HuH-7.5 (cell line): ENCODE data around the gene SKAP1.
"Not testable (repeated sequence)": the region's sequence is repeated elsewhere in the genome, so short reads cannot be mapped to it uniquely, and the experiment has no call there.

Source experiments
- DNase-seq: peaks from one replicate; pipeline ENCODE4 v3.0.0; 2011; ENCODE audit warnings: low spot score

The SKAP1 gene

DNA sequence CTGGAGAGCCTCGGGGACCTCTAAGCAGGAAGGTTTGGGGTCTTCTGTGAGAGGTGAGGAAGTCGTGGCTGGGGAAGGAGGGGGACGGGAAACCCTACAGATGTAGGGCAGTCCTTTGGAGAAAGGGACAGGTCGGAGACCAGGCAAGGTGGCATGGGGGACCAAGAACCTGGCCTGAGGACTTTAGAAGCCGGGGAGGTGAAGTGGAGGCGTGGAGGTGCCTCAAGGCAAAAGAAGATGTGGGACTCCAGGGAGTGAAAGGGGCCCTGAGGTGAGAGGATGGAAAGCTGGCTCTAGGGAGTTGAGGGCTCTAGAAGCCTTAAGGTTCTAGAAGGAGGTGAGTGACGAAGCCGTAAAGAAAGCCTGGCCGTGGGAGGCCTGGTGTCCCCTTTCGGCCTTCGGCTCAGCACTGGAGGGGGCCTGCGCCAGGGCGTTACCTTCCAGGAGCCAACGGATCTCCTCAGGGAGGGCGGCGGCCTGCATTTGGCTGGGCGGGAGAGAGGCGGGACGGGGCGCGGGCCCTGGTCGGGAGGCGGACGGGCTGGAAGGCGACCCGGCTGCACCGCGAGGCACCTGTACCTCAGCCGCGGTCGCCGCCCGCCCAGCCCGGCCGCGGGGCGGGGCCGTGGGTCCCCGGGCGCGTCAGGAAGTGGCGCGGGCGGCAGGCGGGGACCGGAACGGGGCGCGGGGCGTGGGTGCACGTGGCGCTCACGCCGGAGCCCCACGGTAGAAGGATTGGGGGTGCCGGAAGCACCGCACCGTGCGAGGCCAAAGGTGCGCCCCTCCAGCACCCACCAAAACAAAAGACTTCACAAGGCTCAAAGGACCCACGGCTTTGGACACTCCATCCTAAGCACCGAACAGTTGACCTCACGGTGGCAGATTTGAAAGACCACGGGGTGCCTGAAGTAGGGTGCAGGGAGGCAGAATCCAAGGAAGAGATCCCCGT, at the start of gene SKAP1:
Gene SKAP1 (minus strand): TSS at position 577 of the 949 bp plus-strand sequence.
- DNase-seq = no peak

DNA sequence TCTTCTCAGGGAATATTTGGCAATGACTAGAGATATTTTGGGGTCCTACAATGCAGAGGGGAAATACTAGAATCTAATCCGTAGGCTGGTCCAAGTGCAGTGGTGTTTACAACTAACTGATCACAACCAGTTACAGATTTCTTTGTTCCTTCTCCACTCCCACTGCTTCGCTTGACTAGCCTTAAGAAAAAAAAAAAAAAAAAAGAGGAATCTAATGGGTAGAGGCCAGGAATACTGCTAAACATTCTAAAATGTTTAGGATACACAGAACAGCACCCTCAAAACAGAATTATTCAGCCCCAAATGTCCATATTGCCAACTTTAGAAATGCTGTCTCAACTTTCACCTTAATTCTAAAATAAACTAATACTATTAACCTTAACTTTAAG, 49.0 kb upstream of the SKAP1 start:
- DNase-seq = no peak

DNA sequence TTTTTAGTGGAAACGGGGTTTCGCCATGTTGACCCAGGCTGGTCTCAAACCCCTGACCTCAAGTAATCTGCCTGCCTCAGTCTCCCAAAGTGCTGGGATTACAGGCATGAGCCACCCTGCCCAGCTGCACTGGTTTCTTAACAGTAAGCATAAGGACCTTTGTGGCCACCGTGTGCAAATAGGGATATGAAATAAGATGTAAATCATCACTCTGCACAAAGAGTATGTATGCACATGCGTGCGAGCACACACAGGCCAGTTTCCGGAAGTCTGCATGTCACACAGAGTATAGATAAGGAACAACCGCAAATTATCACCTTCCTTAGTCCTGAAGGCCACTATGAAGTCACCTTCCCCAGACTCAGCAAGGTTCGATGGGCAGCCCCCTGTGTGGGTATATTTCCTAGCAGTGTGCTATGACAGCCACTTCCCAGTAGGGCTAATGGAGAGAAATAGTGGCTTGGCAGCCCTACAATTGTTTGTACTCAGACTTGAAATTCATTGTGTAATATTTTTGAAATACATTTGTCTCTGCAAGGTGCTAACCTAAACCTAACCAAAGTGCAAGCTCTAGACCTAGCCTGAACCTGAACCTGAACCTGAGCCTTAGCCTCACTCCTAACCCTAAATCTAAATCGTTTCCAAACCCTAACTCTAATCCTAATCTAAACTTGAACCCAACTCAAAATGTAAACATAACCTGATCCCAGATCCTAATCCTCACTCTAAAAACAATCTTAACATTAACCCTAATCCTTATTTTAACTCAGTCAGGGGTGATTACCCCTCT, 48.4 kb upstream of the SKAP1 start:
- DNase-seq = no peak

DNA sequence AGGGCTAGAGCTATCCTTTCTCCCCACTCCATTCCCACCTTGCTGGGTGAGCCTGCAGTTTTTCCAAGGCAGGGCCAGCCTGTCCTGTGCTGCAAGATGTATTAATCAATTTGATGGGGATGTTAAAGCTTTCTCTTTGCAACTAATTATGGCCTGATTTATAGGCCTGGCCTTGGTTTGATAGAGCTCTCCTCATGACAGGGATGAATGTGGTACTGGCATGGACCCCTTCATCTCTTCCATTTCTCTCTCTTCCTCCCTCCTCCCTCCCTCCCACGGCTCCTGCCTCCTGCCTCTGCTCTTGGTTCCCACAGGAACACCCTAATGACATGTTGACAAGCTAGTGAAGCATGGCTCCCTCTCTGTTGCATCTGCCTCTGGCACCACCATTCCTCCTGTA, 47.2 kb upstream of the SKAP1 start:
- DNase-seq = no peak

DNA sequence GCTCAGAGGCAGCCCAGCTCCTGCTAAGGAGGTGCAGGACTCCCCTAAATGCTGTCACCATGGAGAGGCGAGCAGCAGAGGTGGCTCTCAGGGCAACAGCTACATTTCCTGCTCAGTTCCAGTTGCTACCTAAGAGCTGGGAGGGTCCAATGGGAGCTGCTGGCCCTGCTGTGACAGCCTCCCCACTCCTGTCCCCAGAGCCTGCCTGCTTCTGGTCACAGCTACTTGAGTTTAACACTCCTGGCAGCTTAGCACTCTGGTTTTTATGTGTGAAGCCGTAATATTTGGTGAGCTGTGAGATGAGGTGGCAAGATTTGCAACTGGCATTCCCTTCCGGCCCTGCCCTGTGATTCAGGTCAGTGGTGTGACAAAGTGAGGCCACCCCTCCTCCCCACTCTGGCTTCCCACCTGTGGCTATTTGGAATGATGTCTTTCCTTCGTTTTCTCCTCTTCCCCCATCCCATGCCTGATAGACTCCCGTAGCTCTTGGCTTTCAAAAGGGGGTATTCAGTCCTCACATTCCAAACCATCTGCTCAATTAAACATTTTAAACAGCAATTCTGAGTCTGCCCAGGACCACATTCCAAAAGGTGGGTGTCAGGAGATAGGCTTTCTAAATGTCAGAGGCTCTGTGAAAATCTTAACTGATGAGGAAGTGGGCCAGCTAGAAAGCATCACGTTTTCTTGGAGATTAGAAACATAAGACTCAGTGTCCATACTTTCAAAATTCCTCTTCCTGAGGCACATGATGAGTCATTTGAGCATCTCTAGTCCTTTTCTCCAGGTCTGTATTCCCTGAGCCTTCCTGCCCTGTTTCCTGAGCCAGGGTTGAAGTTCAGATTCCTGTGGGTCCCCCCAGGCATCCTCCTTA, 42.6 kb upstream of the SKAP1 start:
- DNase-seq = no peak

DNA sequence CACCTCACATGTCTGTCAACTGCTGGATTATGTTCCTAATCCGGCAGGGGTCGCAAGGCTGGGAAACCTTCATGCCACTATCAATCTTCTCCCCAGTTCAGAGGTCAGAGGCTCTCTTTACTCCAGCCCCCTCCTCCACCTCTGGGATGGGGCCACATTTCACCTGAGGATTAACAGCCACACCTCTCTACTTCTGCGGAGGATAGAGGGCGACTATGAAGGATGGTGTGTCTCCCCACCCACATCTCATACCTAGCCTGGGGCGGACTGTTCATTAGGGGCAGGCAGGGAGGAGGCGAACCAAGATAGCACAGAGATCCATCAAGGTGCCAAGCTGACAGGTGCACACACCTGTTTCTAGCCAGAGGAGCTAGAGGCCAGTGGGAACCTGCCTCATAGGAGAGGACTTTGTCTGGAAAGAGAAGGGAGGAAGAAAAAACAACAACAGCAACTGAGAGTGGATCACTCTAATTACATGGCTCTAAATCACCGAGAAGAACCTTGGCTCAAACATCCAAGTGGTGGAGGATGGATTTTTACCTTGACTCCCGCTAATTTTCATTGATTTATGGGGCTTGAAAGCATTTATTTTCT, 41.9 kb upstream of the SKAP1 start:
- DNase-seq = no peak

DNA sequence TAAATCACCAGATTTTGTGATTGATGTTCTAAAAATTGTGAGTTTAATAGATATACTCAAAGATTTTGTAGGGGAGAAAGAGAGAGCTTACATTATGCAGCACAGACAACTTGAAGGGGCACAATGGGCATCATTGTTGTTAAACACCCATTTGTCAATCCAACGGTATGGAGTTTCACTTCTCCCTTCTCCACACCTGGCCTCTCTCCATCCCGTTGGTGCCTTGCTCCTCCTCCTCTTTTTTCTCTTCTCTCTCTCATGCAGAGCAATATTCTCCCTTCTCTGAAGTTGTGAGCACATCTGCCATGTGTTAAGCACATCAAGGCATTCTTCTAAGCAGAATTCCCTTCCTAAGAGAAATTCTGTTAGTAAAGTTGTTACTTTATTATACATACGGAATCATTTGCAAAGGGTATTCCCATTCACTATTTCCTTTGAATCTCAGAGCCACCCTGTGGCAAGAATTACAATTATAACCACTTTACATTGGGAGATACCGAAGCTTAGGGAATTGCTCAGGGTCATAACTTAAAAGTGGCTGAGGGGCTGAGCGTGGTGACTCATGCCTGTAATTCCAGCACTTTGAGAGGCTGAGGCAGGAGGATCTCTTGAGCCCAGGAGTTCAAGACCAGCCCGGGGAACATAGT, 40.5 kb upstream of the SKAP1 start:
- no peak for DNase-seq

DNA sequence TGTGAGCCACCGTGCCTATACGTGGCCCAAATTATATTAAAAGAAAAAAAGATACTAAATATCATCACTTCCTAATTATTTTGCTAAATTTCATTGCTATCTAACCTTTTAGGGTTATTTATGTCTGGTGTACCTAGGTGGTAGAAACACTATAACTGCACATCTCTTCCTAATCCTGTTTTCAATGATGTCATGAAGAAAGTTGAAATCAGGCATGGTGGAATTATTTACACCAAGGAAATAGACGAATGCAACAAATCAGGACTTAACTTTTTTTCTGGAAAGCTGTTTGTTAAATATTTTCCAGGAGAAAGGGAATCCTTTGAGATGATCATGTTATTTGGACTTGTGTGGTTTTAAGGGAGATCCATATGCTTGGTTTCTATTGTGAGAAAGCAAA, 39.2 kb upstream of the SKAP1 start:
- no peak for DNase-seq

DNA sequence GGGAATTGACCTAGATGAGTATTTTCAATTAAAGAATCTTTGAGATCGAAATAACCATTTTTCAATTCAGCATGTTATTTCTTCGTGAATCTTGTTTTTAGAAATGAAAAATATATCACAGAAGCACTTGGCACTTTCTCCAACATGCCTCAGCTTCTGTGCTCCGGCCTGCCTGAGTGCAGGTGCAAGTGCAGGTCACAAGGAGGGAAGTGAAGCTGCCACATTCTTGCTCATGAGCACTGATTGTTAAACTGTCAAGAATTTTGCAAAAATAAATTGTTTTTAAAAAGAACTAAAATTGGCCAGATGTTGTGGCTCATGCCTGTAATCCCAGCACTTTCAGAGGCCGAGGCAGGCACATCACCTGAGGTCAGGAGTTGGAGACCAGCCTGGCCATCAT, 38.3 kb upstream of the SKAP1 start:
- no peak for DNase-seq

DNA sequence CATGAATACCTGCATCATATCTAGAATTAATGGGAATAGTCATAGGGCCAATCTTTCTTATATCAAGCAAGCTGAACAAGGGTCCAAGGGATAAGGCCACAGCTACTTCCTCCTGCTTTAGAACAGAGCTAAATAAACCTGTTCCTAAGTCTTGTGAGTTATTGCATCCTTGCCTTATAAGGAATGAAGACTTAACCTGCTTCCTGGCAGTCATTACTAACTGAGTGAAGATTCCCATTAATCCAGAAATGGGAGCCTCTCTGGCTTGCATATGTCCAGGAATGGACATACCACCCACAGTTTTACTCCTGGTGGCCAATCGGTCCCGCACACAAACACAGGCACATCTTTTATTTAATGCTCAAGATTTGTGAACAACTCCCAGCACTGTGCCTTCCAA, 35.9 kb upstream of the SKAP1 start:
- no peak for DNase-seq

DNA sequence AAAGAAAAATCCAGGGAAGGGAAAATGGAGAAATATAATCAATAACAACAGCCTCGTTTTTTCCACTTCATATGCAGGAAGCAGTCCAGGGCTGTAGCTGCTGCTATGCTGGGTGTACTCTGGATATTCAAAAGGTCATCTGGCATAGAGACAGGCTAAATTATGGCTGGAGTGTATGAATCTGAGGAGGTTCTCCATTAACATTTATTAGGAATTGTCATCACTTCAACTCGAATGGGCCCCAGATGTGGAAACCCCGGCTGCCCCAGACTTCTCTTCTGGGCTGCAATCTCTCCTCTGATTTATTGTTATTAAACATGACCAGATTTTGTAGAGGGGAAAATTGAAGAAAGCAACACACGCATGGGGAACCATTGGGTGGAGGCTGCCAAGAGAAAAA, 33.5 kb upstream of the SKAP1 start:
- no peak for DNase-seq

DNA sequence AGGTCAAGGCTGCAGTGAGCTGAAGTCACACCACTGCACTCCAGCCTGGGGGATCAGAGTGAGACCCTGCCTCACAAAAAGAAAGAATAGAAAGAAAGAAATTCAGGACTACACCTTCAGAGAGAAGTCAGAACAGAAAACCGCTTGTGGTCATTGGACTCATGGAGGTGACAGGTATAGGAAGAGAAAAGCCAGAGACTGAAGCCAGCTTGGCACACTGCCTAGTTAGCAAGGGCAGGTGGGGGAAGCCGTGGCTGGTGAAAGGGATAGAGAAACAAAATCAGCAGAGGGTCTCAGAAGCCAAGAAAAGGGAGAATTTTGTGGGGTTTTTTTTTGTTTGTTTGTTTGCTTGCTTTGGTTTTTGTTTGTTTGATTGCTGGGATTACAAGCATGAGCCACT, 32.9 kb upstream of the SKAP1 start:
- DNase-seq = no peak

DNA sequence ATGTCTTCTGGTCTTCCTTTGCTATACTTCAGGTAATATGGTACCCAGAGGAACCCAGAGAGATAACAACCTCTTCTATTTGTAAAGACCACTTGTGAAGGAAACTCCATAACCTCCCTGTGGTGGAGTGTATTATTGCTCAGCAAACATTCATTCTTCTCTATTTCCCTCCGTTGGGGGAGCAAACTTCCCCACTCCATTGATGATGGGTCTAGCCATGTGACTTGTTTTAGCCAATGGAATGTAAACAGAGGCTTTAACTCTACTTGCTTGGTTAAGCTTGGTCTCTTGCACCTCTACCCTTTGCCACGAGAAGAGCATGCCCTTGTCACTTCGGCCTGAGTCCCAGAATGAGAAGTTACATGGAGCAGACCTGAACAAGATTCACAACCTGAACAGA, 30.0 kb upstream of the SKAP1 start:
- DNase-seq = no peak

DNA sequence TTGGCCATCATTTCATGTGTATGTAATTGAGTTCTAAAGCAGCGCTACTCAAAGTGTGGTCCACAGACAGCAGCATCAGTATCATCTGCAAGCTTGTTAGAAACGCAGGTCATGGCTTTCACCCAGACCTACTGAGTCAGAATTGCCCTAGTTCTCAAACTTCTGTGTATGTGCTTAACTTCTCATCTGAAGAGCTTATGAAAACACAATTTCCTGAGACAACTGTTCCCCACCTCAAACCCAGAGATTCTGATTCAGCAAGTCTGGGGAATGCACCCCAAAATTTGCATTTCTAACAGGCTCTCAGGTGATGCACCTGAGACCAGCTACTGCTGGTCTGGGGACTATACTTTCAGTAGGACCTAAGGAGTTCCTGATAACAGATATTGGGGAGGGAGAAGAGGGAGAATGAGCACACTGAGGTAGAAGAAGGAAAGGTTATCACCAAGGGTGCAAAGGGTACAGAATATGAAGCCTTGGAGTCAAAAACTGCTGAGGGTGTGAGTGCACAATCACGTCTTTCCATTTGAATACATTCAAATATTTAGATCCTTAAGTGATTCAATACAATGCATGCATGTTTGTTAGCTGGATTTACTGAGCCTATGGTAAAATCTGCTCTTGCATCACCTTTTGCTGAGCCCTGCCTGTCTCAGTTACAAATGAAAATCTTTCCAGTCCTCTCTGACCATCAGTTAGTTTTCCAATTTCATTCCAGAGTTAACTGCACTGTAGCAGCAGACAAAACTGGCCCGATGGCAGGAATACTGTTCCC, 29.2 kb upstream of the SKAP1 start:
- DNase-seq = no peak

DNA sequence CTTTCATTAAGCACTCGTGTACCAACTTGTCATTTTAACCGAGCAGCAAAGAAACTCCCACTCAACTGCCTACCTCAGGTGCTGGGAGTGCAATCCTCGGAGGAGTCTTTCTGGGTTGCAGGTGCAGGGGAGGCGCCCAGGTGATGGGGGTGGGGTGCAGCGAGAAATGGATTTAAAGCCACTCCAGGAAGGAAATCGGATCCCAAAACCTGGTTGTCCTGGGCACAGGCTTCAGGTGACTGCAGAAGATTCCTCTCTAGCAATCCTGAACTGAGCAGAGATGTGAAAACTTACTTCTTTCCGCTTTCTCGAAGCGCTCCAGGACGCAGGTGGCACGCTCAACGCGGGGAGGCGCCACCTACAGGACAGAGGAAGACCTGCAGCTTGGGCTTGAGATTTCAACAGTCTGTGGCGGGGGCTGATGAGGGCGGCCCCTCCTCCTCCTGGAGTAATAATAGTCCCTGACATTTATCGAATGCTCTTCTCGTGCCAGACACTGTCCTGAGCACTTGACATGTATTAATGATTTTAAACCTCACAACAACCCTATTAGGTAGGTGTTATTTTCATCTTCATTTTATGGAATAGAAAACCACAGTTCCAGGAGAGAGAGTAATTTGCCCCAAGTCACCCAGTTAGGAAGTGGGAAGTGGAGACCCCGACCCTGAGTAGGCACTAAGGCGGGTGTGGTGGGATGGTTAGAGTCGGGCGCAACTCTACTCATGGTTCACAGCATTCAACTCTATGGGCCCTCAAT, 27.2 kb upstream of the SKAP1 start:
- DNase-seq = no peak

DNA sequence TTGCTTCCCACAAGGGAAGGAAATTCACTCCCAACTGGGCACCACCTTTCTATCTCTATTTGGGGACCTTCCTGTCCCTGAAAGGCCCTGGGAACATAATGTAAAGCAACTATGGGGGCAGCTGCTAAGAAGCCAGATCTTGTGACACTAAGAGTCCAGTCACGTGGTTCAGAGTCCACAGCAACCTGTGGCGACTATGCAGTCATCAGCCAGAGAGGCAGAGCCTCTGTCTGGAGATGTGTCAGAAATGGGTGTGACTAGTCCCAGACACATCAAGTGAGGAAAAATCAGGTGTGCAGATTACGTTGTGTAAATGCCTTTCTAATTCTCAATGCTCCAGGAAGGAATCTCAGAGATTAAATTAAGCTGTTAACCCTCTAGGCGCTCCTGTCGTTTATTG, 26.6 kb upstream of the SKAP1 start:
- no peak for DNase-seq

DNA sequence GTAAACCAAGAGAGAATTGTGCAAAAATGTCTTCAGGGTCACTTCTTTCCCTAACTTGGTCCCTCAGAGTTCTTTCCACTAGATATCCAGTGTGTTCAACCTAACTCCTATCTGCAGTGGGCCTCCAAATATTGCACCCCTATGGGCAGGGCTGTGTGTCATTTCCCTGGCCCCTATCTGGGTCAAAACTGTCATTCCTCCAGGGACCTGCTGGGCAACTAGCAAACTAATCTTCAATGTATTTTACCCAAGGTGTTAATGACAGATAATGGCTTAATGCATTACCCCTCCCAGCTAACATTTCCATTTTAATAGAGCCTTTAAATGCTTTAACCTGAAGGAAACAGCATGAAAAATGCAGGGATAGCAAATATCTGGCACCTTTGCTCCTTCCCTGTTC, 25.8 kb upstream of the SKAP1 start:
- DNase-seq = no peak

DNA sequence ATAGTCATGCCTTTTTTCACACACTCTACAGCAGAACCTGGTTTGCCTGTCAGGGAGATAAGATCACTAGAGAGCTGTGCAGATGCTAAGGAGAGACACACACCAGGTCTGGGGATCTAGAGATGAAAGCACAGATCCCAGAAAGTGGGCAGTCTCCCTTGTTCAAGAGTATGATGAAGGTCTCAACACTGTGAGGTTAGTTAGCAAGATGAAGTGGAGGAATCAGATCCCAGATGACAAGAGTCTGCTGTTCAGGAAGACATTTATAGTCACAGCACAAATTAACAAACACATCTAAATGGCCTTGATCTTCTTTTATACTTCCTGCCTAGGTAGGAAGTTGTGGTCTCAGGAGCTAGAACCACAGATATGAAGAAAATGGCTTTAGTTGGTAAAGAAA, 23.4 kb upstream of the SKAP1 start:
- DNase-seq = no peak

DNA sequence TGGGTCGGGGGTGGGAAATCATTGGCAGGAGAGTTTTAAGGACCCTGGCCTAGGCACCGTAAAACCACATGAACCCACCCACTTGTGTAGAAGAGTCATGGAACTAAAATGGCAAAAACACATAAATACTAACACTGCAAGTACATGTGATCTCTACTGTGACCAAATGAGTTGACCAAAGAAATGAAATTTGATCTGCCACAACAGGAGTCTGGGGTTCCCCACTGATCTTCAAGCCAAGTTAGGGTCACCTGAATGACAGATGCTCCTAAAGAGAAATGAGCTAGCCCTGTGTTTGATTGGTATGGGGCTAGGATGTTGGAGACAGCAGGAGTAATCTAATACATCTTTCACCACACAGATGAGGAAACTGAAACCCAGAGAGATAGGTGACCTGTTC, 21.5 kb upstream of the SKAP1 start:
- no peak for DNase-seq

DNA sequence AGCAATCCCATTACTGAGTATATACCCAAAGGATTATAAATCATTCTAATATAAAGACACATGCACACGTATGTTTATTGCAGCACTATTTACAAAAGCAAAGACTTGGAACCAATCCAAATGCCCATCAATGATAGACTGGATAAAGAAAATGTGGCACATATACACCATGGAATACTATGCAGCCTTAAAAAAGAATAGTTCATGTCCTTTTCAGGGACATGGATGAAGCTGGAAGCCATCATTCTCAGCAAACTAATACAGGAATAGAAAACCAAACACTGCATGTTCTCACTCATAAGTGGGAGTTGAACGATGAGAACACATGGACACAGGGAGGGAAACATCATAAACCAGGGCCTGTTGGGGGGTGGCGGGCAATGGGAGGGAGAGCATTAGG, 19.3 kb upstream of the SKAP1 start:
- DNase-seq = not testable (repeated sequence)
